Measurements from ENCODE around the gene ULK1. TPM values are rescaled to one million over a fixed set of nuclear protein-coding genes. Genes with fewer than 3 reads are reported as not detected.

ULK1 gene
- total and polyA plus RNA-seq, 2 of the 13 experiments (the other 11 are each of a cell fraction or from before 2014, with no cell fraction given) = 2.8 to 10.1 TPM

- no TSS peak for BruUV-seq (replicated peaks)
- CTCF ChIA-PET (ENCODE audit: low intra/inter-chr PET ratio, low total read pairs) = no interaction called here
- POLR2A ChIA-PET = no interaction called here
- TF ChIP-seq RCOR2 (CRISPR knock-in tag; IDR thresholded peaks at IDR 0.05) (no peak), PTBP1 (IDR thresholded peaks at IDR 0.05; ENCODE audit: low read depth, low read length, poor library complexity, severe bottlenecking) (no peak), SP1 (IDR thresholded peaks at IDR 0.05) (no peak), SP1 (CRISPR knock-in tag; IDR thresholded peaks at IDR 0.05) (no peak), SALL1 (CRISPR knock-in tag; IDR thresholded peaks at IDR 0.05) (no peak), ZBTB33 (CRISPR knock-in tag; IDR thresholded peaks at IDR 0.05) (no peak), ZBED4 (CRISPR knock-in tag; IDR thresholded peaks at IDR 0.05; ENCODE audit: borderline replicate concordance) (no peak), ZNF570 (CRISPR knock-in tag; IDR thresholded peaks at IDR 0.05; ENCODE audit: borderline replicate concordance) (no peak), HNRNPH1 (optimal IDR thresholded peaks at IDR 0.05; ENCODE audit: low read depth, low read length) (no peak), CSRNP2 (CRISPR knock-in tag; conservative IDR thresholded peaks at IDR 0.05; ENCODE audit: low read depth) (no peak), SNAPC4 (CRISPR knock-in tag; IDR thresholded peaks at IDR 0.05) (no peak)
These were observed 13.1 kb downstream of the ULK1 start for GRCh38 chr12:131907379-131908091.

More at GRCh38 chr12:131907379-131908091, 13.1 kb downstream of the ULK1 start:
- Histone ChIP-seq H3K4me1 (ENCODE audit: insufficient read depth, low read length) (peaks cover 8% of the 10 kb centered on the region; the same call in 1 of the 2 replicates), H2AFZ (ENCODE audit: low read length) (no peak overlapping the region), H3K27ac (ENCODE audit: extremely low read length, insufficient read depth, low read length) (no peak overlapping the region), H3K9ac (ENCODE audit: insufficient read depth, low read depth, low read length) (no peak overlapping the region), H3K4me3 (replicated peaks in 1 of 3; ENCODE audit: insufficient read depth in 1 of 3, low read depth in 2 of 3, low read length in 3 of 3) (no peak overlapping the region), H3K9me3 (ENCODE audit: low read length) (no peaks in the 10 kb centered on the region), H3K36me3 (replicated peaks in 1 of 2; ENCODE audit: control insufficient read depth in 1 of 2, insufficient read depth in 2 of 2, low read length in 2 of 2) (peaks cover 18 to 31% of the 10 kb centered on the region in 2 experiments; a peak in 4 of 5 replicates), H3K27me3 (ENCODE audit: control insufficient read depth in 1 of 2, insufficient read depth in 2 of 2, low read length in 2 of 2) (no peaks in the 10 kb centered on the region), H3K79me2 (ENCODE audit: insufficient read depth, low read length) (no peaks in the 10 kb centered on the region), H3K4me2 (ENCODE audit: low read depth, low read length) (no peak overlapping the region), H4K20me1 (ENCODE audit: insufficient read depth, low read length) (peaks cover 22% of the 10 kb centered on the region; the same call in 1 of the 2 replicates)
- FAIRE-seq (no peak), ATAC-seq (no peak), DNase-seq (ENCODE audit: low spot score) (no peak)
- 98% methylated on average over 18 of the region's 31 CpGs for WGBS (ENCODE audit: low lambda C conversion rate)
- intact Hi-C loops (cut with micrococcal nuclease; ENCODE audit: unreplicated experiment) = no loop called here
- in situ Hi-C loops (cut with HindIII; ENCODE audit: extremely low pct_ligation_motif_present, low pct_unique_long_range_greater_than_20kb) = no loop called here

Measured in HepG2 (cell line).